Measurements from ENCODE around the gene CRB1.
"Not testable (repeated sequence)": the region's sequence is repeated elsewhere in the genome, so short reads cannot be mapped to it uniquely, and the experiment has no call there.

CRB1 gene

DNA sequence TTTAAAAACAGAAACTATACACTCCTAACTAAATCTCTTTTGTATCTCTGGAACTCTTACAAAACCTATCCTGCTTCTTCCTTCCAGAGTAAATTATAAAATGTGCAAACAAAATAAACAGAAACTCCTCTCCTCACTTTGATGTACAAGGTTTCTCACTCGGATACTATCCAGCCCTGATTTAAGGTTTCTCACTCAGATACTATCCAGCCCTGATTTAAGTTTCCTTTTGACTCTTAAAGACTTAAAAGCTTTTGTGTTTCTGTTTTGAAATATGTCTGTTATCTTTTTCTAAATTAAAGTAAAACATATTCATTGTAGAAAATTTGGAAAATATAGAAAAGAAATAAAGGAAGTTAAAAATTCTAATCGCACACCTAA, 132.5 kb downstream of the CRB1 start:
- TF ChIP-seq, protein P1, sequence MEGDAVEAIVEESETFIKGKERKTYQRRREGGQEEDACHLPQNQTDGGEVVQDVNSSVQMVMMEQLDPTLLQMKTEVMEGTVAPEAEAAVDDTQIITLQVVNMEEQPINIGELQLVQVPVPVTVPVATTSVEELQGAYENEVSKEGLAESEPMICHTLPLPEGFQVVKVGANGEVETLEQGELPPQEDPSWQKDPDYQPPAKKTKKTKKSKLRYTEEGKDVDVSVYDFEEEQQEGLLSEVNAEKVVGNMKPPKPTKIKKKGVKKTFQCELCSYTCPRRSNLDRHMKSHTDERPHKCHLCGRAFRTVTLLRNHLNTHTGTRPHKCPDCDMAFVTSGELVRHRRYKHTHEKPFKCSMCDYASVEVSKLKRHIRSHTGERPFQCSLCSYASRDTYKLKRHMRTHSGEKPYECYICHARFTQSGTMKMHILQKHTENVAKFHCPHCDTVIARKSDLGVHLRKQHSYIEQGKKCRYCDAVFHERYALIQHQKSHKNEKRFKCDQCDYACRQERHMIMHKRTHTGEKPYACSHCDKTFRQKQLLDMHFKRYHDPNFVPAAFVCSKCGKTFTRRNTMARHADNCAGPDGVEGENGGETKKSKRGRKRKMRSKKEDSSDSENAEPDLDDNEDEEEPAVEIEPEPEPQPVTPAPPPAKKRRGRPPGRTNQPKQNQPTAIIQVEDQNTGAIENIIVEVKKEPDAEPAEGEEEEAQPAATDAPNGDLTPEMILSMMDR (IDR thresholded peaks at IDR 0.05; ENCODE audit: borderline replicate concordance, insufficient read depth, low read depth, low read length), result no peak
- H3K4me3 ChIP-seq (ENCODE audit: low read depth, low read length), result no peak overlapping the region

DNA sequence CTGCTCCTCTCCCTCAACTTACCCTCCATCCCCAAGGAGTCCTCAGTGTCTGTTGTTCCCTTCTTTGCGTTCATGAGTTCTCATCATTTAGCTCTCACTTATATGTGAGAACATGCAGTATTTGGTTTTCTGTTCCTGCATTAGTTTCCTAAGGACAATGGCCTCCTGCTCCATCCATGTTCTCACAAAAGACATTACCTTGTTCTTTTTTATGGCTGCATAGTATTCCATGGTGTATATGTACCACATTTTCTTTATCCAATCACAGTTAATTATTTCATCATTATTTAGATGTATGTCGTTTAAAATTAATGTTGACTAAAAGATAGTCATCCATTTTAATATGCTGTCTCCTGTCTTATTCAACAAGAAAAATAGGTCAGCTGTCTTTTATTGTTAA, 134.1 kb downstream of the CRB1 start:
- no peak overlapping the region for H3K4me3 ChIP-seq (ENCODE audit: low read depth, low read length)
- TF ChIP-seq, protein P1 (IDR thresholded peaks at IDR 0.05; ENCODE audit: borderline replicate concordance, insufficient read depth, low read depth, low read length), result no peak

DNA sequence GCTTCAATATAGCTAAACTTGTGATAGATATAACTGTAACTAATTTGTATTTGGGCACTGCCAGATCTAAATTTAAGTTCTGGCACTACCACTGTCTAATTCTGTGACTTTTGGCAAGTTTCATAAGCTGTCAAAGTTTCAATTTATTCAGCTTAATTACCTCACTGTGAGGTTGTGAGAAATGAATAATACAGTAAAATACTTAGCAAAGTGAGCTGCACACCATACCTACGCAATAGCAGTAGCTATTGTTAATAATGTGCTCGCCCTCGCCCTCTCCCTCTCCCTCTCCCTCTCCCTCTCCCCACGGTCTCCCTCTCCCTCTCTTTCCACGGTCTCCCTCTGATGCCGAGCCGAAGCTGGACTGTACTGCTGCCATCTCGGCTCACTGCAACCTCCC, 136.7 kb downstream of the CRB1 start:
- H3K4me3 ChIP-seq (ENCODE audit: low read depth, low read length), result not testable (repeated sequence)

DNA sequence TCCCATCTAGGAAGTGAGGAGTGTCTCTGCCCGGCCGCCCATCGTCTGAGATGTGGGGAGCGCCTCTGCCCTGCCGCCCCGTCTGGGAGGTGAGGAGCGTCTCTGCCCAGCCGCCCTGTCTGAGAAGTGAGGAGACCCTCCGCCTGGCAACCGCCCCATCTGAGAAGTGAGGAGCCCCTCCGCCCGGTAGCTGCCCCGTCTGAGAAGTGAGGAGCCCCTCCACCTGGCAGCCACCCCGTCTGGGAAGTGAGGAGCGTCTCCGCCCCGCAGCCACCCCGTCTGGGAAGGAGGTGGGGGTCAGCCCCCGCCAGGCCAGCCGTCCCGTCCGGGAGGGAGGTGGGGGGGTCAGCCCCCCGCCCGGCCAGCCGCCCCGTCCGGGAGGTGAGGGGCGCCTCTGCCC, 137.6 kb downstream of the CRB1 start:
- not testable (repeated sequence) for H3K4me3 ChIP-seq (ENCODE audit: low read depth, low read length)

DNA sequence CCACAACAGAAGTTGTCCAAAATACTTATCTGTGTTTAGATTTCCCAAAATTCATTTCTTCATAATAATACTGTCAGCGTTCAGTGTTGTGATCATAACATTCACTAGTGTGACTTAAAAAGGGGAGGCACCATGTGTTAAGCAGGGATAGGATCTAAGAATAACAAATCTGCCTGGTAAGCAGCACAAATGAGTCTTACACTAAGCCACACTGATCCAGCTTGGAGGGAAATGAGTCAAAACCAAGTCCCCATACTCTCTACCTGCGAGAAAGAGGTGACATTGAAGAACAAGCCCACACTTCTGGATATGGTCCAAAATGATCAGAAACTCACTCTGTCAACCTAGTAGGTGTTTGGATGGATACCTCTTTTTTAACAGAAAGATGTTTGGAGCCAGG, 145.5 kb downstream of the CRB1 start:
- no peak overlapping the region for H3K4me3 ChIP-seq (ENCODE audit: low read depth, low read length)
- TF ChIP-seq, protein P1 (IDR thresholded peaks at IDR 0.05; ENCODE audit: borderline replicate concordance, insufficient read depth, low read depth, low read length), result no peak

DNA sequence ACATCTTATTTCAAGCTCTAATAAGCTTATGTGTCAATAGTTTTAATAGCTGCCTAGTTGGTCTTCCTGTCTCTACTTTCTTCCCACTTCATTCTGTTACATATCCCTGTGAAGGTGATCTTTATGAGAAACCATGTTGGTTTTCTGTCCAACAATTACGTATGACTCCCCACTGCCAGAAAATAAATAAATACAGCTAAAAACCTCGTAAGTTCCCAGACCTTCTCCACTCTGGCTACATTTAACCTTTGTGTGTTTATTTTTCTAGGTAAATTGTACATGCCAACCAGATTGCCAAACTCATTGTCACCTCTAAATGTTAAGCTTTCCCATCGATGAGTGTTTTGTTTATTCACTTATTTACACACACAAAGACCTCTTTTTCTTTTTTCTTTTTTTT, 147.2 kb downstream of the CRB1 start:
- H3K4me3 ChIP-seq (ENCODE audit: low read depth, low read length), result no peak overlapping the region
- TF ChIP-seq, protein P1 (IDR thresholded peaks at IDR 0.05; ENCODE audit: borderline replicate concordance, insufficient read depth, low read depth, low read length), result no peak

DNA sequence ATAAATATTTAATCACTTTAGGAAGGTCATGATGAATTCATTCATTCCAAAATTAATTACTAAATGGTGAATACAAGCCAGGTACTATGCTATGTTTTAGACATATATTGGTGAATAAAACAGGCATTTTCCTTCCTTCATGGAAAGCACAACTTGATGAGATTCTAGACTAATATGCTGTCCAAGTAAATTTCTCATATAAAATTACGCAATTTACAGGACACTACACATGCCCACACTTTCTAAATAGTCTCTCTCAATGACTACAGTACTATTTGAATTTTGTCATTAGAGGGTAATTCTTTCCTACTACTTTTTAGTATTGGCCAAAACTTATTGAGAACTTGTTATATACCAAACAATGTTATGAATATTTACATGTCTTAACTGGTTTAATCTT, 150.6 kb downstream of the CRB1 start:
- TF ChIP-seq, protein P1 (IDR thresholded peaks at IDR 0.05; ENCODE audit: borderline replicate concordance, insufficient read depth, low read depth, low read length), result no peak

DNA sequence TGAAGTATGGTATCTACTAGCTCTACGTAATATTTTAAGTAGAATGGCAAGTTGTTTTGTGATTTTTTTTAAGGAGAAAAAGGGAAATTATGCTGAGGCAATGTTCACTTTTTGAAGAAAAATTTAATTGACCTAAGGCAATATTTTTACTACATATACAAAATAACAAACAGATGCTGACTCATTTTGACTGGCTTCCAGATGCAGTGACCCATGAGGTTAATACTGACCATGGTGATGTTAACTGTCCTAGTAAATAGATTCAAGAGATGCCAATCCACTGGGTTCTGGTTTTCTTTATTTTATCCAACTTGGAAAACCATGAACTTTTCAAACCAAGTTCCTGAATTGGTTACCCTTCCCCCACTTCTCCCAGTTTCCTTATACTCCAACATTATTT, 154.9 kb downstream of the CRB1 start:
- TF ChIP-seq, protein P1 (IDR thresholded peaks at IDR 0.05; ENCODE audit: borderline replicate concordance, insufficient read depth, low read depth, low read length), result no peak
- no peak overlapping the region for H3K4me3 ChIP-seq (ENCODE audit: low read depth, low read length)

More for the DNA sequence above, 150.6 kb downstream of the CRB1 start:
- H3K4me3 ChIP-seq (ENCODE audit: low read depth, low read length), result no peak overlapping the region

All from GM12875 (cell line).